ENCODE measurements around the gene ARHGAP6. TPM values are rescaled to one million over a fixed set of nuclear protein-coding genes. Genes with fewer than 3 reads are reported as not detected.
A peak's percentile ranks its signal among the peaks of the same experiment; 100 is the strongest.

ARHGAP6 gene
- total RNA-seq, 1 experiment from 2014 or later: 0.10 TPM

DNA sequence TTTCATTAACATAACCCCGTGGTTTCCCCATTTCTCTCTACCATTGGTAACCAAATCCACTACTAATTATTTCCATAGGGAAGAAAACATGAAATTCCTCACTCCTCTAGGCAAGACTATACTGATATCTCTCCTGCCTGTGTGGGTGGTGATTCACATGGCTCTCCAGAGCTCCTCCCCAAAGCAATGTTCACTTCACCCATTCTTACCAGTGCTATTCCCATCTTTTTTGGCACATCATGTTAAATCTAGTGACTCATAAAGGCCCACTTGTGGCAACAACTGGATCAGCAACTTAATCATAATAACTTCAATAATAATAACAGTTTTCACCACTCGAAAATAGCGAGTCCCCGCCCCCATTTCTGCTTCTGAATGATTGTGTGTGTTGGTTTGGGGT is 560.6 kb downstream of the ARHGAP6 start:
- Histone ChIP-seq H2AFZ (ENCODE audit: low read depth, low read length, poor library complexity, severe bottlenecking) (no peak overlapping the region), H3K36me3 (ENCODE audit: control insufficient read depth in 1 of 2, insufficient read depth in 2 of 2, low read length in 2 of 2) (no peaks in the 10 kb centered on the region; a peak in 1 of 4 replicates), H3K4me1 (ENCODE audit: control insufficient read depth in 1 of 2, insufficient read depth in 2 of 2, low read length in 2 of 2) (peaks cover 0 to 4% of the 10 kb centered on the region in 2 experiments; a peak in 1 of 4 replicates), H3K9me2 (ENCODE audit: insufficient read depth) (no peaks in the 10 kb centered on the region), H3K9ac (ENCODE audit: low read length) (no peak overlapping the region), H3K79me2 (ENCODE audit: insufficient read depth, low read length) (no peaks in the 10 kb centered on the region), H3K4me3 (replicated peaks in 1 of 2; ENCODE audit: low read depth in 1 of 2, low read length in 2 of 2) (no peak overlapping the region), H3K4me2 (ENCODE audit: low read length) (no peak overlapping the region), H3K9me3 (ENCODE audit: control insufficient read depth in 1 of 2, insufficient read depth in 1 of 2, low read depth in 1 of 2, low read length in 2 of 2) (no peaks in the 10 kb centered on the region), H4K20me1 (ENCODE audit: insufficient read depth) (no peaks in the 10 kb centered on the region), H3K27ac (ENCODE audit: low read depth, low read length) (no peak overlapping the region), H3K27me3 (ENCODE audit: insufficient read depth, low read length) (no peaks in the 10 kb centered on the region)
- RAD21 ChIA-PET (ENCODE audit: low non-redundant PET in 1 of 2, low total read pairs in 2 of 2, uncharacterized antibody in 2 of 2, unreplicated experiment in 2 of 2): no interaction called here
- BruUV-seq (replicated peaks): no TSS peak
- peak; percentile 54 for ATAC-seq
- CTCF ChIA-PET: no interaction called here
- TF ChIP-seq, protein P1, sequence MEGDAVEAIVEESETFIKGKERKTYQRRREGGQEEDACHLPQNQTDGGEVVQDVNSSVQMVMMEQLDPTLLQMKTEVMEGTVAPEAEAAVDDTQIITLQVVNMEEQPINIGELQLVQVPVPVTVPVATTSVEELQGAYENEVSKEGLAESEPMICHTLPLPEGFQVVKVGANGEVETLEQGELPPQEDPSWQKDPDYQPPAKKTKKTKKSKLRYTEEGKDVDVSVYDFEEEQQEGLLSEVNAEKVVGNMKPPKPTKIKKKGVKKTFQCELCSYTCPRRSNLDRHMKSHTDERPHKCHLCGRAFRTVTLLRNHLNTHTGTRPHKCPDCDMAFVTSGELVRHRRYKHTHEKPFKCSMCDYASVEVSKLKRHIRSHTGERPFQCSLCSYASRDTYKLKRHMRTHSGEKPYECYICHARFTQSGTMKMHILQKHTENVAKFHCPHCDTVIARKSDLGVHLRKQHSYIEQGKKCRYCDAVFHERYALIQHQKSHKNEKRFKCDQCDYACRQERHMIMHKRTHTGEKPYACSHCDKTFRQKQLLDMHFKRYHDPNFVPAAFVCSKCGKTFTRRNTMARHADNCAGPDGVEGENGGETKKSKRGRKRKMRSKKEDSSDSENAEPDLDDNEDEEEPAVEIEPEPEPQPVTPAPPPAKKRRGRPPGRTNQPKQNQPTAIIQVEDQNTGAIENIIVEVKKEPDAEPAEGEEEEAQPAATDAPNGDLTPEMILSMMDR (IDR thresholded peaks at IDR 0.05 in 2 of 3, conservative IDR thresholded peaks at IDR 0.05 in 1 of 3; ENCODE audit: borderline replicate concordance in 1 of 3, insufficient read depth in 1 of 3, low read depth in 2 of 3, low read length in 2 of 3): no peak
- TF ChIP-seq YY1 (IDR thresholded peaks at IDR 0.05; ENCODE audit: extremely low read depth, insufficient replicate concordance, low read depth, low read length) (no peak), FOSL1 (IDR thresholded peaks at IDR 0.05; ENCODE audit: low read depth) (no peak), MAX (IDR thresholded peaks at IDR 0.05) (no peak), SIN3A (IDR thresholded peaks at IDR 0.05; ENCODE audit: low read depth) (no peak), SRF (IDR thresholded peaks at IDR 0.05; ENCODE audit: low read depth) (no peak), ZNF274 (IDR thresholded peaks at IDR 0.05; ENCODE audit: low read depth, low read length) (no peak), EGR1 (IDR thresholded peaks at IDR 0.05; ENCODE audit: low read depth) (no peak), RAD21 (IDR thresholded peaks at IDR 0.05; ENCODE audit: low read depth) (no peak), SP1 (IDR thresholded peaks at IDR 0.05; ENCODE audit: low read depth) (no peak), POLR2AphosphoS5 (IDR thresholded peaks at IDR 0.05; ENCODE audit: low read depth, low read length) (no peak), ZFX (IDR thresholded peaks at IDR 0.05) (no peak), EZH2phosphoT487 (IDR thresholded peaks at IDR 0.05; ENCODE audit: borderline replicate concordance) (no peak), ELF1 (IDR thresholded peaks at IDR 0.05; ENCODE audit: borderline replicate concordance, low read depth) (no peak), ATF3 (IDR thresholded peaks at IDR 0.05) (no peak)
- TF ChIP-seq, protein P2, sequence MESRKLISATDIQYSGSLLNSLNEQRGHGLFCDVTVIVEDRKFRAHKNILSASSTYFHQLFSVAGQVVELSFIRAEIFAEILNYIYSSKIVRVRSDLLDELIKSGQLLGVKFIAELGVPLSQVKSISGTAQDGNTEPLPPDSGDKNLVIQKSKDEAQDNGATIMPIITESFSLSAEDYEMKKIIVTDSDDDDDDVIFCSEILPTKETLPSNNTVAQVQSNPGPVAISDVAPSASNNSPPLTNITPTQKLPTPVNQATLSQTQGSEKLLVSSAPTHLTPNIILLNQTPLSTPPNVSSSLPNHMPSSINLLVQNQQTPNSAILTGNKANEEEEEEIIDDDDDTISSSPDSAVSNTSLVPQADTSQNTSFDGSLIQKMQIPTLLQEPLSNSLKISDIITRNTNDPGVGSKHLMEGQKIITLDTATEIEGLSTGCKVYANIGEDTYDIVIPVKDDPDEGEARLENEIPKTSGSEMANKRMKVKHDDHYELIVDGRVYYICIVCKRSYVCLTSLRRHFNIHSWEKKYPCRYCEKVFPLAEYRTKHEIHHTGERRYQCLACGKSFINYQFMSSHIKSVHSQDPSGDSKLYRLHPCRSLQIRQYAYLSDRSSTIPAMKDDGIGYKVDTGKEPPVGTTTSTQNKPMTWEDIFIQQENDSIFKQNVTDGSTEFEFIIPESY (IDR thresholded peaks at IDR 0.05; ENCODE audit: extremely low read depth, insufficient replicate concordance, low read length): no peak
- POLR2A ChIA-PET: no interaction called here
- no peak for DNase-seq (ENCODE audit: low read depth, low spot score)
- intact Hi-C loops (cut with micrococcal nuclease): loop anchor here (10.0 kb wide), 2 partner anchors 380 to 910 kb away; no protein-coding TSS in a partner anchor

Data from HCT116 (cell line).